ENCODE data around the gene SART3. TPM values are rescaled to one million over a fixed set of nuclear protein-coding genes. Genes with fewer than 3 reads are reported as not detected.
"Not testable (repeated sequence)": the region's sequence is repeated elsewhere in the genome, so short reads cannot be mapped to it uniquely, and the experiment has no call there.

SART3 gene
- polyA plus RNA-seq, 12 donors: 20.0 to 41.8 (median 34.3) TPM; not detected in 1

DNA sequence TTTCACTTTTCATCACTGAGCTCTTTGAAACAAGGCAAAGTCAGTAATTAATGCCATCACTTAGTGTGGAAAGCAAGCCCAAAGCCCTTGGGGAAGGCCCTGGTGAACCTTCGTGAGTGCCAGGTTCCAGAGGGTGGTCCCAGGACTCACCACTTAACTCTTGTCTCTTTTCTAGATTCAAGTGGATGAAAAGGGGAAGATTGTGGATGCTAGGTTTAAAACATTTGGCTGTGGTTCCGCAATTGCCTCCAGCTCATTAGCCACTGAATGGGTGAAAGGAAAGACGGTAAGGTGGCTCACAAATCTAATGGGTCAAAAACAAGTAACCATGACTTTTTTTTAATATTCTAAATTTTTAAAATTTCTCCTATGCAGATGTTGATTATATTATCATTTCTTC is 4.2 kb upstream of the SART3 start:
- no peak for DNase-seq

DNA sequence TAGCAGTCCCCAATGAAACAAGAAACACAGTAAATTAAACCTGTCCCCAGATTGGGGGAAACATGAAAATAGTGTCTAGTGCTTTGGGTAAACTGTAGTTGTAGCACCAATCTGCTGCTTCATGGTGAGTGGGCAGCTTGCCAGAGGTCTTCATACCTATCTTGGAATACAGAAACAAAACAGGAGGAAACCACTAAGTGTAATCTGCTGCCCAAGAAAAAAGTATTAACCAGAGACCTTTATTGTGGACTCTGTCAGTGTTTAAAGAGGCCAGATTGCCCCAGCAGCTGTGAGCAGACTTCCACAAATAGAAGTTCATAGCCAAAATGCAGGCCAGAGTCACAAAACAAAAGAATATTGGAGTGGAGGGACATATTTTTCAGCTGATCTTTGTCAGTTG is 3.8 kb upstream of the SART3 start:
- no peak for DNase-seq

DNA sequence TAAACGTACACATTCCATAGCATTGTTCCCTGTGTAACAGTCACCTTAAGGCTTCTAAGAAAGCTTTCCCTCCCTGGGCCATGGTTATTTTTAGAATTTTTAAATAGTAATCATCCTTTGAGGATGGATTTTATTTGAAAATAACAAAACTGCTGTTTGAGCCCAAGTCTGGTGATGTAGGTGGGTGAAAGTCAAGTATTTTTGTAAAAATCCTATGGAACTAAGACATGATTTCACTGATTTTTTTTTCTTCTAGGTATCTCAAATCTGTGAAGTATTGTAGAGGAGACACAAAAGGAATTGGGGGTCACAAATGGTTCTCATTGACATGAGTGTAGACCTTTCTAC is 2.8 kb upstream of the SART3 start:
- DNase-seq: no peak

DNA sequence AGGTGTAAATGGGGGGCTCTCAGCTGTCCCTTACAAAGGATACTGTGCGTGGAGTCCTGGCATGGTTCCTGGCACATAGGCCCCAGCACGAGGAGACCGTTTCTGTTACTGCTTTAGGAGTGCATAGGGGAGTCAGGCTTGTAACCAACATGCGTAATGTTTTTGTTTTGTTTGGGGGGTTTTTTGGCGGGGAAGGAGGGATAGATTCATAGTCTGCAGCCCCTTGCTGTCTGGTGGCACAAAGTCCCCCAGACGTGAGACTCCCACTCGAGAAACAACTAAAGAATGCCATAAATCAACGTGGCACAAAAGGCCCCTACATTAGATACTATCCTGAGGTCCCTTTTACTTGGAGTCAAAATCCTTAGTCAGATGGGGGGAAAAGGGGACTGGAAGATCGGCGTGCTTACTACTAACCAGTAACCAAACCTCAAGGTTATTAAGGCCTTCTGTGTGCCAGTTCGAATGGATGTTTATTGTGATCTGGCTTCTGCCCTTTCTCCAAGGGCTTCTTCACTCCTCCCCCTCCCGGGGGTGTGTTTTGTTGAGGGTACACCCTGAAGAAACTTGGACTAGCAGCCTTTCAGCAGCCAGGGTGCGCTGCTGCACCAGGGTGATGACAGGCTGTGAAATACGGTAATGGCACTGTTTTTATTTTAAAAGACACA is 2.3 kb upstream of the SART3 start:
- peak; percentile 88 for DNase-seq

DNA sequence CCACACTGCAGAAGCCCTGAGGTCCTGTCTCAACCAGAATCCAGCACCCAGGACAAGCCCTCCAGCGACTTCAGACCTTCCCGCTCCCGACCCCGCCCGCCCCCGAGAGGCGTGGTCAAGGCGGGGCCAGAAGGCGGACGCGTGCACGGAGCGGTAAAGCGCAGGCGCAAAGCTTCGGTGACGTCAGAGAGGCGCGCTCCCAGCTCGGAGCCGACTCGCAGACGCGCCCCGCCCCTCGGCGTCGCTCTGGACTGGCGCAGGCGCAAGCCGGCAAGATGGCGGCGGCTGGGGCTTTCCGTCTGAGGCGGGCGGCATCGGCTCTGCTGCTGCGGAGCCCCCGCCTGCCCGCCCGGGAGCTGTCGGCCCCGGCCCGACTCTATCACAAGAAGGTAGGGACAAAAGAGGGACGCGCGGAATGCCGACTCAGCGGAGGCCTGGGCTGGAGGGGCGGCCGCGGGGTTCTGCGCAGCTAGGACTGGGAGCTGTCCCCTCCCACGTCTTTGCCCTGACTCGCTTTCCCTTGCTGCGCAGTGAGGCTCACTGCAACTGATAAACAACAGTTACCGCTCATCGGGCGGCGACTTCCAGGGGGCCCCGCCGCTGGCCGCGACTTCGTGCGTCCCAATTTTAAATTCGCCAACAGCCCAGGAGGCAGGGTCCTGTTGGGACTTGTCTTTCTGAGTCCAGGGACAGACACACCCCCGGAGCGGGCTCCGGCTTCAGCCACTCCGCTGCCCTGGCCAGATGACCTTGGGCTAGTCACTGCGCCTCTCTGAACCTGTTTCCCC is 1.6 kb upstream of the SART3 start, which contains the start of gene ISCU:
Gene ISCU (plus strand): TSS at position 249 of the 788 bp plus-strand sequence. CDS start 27 bp downstream, at position 276.
- peak; percentile 99 for DNase-seq

DNA sequence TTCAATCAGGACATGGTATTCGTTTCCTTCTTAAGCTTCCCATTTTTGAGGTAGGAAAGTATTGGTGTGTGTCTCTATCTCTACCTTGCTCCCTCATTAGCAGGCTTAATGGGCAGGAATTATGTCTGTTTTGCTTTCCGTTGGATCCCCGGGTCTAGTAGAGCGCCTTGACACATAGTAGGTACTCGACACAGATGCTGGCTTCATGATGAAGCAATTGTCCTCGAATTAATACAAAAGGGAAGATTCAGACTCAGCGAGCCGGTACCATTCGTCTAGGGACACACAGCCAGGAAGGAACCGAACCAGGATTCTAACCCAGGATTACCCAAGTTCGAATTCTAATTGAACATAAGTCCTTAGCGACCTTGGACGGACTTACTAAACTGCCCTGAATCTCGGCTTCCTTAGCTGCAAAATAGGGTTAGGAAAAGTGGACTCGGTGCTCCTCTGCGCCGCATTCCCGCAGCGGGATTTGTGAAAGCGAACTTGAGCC is 927 bp upstream of the SART3 start:
- DNase-seq: no peak

DNA sequence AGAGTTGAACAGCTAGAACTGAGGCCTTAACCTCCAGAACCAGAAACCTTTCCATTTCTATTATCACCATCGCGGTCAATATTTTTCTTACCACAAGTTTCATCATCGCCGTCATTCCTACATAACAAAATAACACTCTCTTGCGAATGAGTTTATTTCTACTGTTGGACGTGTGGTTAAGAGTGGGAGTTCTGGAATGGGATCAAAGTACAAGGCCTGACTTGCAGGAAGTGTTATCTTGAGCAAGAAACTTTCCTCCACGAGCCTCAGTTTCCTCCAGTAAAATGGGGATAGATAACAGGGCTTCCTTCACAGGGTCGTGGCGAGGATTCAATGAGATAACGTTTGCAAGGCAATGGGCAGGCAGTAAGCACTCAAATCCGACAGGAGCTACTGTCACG is 652 bp downstream of the SART3 start:
- no peak for DNase-seq

DNA sequence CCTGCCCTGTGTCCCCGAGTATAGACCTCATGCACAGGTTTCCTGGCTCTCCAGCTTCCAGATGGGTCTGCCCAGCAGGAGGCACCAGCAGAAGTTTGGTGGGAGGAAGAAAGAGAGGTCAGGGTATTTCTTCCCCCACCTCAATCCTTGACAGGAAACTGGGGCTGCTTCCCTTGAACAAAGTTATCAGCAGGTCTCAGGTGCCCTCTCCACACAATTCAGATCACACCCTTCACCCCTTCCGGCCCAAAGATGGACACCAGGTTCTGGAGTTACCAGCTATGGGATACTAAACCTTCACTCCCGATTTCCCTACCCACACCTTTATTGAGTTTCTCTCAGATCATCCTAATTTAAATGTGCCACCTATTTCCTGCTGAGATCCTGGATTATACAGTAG is 1.2 kb downstream of the SART3 start:
- DNase-seq: no peak

DNA sequence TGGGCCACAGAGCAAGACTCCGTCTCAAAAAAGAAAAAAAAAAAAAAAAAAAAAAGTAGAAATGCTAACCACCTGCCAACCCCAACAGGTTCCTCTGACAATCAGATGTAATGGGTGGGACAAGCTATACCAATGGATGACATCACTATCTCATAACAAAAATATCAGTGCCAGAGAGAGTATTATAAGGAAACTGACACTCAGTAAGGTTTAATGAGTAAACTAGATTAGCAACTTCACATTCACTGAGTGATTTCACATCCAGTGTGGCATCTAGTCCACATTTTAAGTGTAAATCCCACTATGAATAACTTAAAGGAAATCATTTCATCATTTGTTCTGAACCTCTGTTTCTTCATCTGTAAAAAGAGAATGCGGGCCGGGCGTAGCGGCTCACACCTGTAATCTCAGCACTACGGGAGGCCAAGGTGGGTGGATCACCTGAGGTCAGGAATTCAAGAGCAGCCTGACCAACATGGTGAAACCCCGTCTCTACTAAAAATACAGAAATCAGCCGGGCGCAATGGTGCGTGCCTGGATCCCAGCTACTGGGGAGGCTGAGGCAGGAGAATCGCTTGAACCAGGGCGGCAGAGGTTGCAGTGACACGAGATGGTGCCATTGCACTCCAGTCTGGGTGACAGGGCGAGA is 1.8 kb downstream of the SART3 start:
- DNase-seq: no peak

DNA sequence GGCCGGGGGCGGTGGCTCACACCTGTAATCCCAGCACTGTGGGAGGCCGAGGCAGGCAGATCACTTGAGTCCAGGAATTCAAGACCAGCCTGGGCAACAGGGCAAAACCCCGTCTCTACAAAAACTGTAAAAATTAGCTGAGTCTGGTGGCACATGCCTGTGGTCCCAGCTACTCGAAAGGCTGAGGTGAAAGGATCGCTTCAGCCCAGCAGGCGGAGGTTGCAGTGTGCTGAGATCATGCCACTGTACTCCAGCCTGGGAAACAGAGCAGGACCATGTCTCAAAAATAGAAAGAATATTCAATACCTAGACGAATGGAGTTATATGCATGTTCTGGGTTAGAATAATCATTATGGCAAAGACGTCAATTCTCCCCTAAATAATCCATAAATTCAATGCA is 5.6 kb downstream of the SART3 start:
- not testable (repeated sequence) for DNase-seq

DNA sequence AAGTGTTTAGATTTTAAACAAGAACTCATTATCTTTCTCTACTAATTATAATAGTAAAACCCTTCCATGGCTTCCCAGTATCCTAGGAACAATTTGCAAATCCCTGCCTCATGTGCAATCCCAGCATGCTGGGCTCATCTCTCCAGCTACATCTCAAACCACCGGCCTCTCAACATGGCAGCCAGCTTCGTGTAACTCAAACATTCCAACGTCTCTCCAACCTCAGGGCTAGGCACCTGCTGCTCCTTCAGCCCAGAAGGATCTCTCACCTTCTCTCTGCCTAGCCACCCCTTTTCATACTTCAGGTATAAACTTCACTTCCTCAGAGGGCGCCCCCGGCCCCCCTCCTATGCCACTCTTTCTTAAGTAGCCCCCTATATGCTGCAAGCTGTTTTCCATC is 7.2 kb downstream of the SART3 start:
- DNase-seq: no peak

DNA sequence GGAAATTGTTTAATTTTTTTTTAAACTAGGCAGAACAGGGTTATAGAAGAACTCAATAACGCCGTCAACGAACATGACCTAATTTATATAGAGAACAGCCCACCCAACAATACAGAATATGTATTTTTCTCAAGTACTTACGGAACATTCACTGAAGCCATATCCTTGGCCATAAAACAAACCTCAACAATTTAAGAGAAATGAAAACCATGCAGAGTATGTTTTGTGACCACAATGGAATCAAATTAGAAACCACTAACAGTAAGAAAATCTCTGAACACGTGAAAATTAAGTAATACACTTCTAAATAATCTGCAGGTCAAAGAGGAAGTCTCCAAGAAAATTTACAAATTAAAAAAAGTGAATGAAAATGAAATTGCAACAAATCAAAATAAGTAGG is 9.4 kb downstream of the SART3 start:
- no peak for DNase-seq

DNA sequence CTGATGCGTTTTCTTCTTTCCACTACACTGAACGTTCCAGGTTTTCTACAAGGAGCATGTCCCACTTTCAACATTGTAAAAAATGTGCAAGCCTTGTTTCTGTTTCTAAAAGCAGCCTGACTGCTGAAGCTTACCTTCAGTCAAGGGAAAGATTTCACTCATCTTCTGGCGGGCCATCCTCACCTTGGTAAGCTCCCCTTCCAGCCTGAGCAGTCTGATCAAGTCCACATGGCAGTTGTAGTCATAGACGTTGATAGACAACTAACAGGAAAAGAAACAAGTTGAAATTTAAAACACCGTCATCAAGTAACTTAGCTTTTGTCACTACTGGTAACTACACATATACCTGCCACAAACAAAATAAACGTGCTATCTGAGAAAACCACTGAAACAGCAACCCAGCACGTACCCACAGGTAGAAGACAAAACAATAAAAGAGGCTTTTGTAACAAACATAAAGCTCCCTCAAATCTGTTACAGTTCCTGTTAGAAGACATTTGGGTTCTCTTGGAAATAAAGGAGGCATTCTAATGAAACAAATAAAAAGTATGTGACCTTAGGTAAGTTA is 11.9 kb downstream of the SART3 start:
- DNase-seq: no peak

DNA sequence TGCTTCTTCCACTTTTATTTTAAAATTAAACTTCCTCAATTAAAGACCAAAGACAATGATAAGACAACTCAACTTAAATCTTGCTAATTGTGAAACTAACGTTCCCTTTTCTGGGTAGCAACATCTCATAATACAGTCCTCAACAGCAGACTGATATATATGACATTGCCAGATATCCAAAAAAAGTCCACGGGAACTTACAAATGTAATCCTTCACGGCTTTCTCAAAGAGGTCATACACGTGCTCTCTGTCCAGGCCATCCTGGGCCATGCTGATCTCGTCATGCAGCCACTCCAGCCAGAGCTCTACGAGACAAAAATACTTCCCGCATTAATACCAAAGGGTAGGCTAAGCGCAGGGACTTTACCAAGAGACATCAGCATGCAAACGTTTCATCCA is 13.3 kb downstream of the SART3 start:
- no peak for DNase-seq

DNA sequence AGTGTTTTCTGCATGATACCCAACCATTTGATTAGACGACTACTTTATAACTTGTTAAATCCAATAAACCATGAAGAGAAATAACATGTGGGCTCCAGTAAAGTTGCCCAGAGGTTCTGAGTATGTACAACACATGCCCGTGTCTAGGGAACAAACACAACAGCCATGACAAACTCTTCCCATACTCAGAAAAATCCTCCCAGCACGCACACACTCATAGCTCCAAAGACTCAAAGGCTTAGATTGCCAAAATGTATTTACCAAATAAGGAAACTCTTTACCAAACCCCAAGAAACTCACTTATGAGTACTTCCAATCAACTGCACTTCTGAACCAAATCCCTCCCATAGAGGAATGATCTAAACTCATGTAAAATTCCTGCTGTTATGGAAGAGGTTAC is 17.3 kb downstream of the SART3 start:
- DNase-seq: no peak

DNA sequence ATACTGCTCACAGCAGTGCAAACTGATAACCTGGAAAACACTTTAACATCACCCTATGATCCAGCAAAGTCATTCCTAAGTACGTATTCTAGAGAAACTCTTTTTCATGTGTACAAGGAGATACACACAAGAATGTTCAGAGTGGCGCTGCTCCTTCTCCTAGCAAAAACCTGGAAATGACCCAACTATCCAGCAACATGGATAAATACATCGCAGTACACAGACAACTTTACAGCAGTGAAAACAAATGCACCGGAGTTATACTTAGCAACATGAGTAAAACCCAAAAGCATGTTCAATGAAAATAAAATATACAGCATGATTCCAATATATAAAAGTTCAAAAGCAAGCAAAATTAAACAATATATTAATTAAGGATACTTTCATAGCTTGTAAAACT is 18.7 kb downstream of the SART3 start:
- no peak for DNase-seq

DNA sequence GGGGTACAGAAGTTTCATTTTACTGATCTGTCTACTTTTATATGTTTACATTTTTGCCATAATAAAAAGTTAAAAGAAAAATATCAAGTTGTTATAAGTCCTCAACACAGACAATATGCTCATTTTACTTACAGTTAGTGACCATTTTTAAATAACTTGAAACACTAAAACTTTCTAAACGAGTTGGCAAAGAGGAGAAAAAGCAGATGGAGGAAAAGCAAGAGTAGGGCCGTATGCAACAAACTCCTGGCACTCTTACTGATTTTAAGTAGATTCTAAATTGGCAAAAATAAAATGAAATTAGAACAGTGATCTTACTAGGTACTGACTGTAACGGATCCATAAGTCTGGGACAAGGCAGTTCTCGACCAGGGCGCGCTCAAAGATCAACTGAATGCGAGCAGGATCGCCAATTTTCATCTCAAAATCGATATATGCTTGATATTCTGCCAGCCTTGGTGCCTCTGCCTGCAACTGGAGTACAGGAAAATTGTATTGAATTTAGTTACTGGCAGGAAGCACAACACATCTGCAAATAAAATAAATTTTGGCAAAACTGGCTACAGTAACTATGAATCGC is 22.3 kb downstream of the SART3 start:
- no peak for DNase-seq

DNA sequence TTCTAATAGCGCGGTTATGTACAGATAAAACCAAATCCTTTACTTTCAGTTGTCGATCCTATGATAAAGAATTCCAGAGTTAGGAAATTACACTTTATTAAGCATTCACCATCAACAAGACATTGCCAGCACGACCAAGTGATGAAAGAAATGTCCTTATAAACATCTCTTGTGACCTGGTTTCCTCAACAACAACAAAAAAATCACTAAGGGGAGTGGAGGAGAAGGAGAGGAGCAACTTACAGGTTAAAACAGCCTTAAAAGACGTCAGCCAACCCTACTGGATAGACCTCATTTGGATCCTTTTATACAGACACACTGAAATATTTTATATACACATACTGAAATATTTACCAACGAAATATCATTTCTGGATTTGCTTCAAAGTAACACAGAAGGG is 22.8 kb downstream of the SART3 start:
- no peak for DNase-seq

DNA sequence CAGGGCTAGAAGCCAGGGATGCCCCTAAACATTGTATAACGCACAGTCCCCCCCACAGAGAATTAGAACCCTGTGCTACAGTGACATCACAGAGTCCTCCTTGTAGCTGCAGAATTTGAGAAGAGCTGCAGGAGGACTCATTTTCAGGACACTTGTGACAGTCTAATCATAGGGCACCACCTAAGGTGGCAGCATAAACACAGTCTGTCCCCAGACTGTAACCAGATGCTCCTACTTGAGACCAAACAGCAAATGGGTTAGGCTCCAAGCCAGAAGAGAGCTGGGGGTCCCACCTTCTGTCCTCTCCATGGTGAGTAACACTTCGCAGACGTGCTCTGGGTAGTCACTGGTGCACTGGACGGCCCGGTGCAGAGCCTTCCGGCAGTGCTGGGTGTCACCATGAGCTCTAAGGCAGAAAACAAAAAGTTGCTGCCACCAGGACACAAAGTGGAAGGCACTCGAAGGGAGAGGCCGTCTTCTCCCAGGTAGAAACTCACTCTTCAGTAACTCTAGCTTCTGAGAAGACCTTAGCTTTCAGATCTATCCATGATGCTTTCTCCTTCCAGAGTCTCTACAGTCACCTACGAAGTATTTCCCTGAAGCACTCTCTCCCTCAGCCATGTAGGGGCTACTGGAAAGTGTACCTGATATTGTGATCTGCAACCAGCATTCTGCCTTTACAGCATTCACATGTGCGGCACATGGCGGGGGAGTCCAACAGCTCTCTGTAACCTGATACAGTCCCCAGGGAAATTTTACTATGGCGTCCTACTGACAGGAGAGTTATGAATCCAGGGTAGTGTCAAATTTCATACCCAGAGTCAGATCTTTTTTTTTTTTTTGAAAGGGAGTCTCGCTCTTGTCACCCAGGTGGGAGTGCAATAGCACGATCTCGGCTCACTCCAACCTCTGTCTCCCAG is 28.8 kb downstream of the SART3 start:
- no peak for DNase-seq

DNA sequence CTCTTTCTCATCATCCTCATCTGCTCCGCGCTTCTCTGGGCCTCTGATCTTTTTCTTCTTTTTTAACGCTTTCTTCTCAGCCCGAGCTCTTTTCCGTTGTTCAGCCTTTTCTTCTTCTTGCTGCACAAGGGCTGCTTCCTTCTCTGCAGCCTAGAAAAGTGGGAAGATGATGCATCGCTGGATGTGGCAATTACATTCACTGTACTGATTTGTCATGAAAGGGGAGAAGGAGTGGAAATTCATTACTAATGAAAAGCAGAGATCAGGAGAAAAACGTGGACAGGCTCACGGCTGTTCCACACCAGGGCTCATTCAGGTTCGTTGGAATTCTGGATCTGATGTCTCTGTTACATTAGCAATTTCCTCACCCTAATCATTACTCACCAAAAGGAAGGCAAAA is 30.8 kb downstream of the SART3 start:
- no peak for DNase-seq

DNA sequence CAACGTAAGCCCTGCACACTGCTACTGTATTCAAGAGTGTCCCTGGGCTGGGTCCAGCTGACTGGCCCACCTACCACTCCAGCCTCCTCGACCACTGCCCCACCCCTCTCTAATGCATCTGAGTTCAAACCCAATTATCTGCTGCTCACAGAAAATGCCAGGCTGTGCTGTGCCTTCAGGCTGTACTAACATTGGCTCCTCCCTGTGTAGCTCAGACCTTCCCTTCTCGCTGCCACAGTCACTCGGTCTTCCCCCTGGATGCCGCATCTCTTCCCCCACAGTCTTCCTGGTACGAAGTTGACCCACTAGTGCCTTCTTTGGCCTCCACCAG is 33.8 kb downstream of the SART3 start:
- DNase-seq: no peak
